NT2/D1 (cell line): ENCODE measurements around the gene SORT1.

Source experiments
- YY1 ChIP-seq: IDR thresholded peaks from 2 replicates; pipeline ENCODE4 v1.6.1; 2011; ENCODE audit not compliant: insufficient read length, insufficient read depth
- ZNF274 ChIP-seq: IDR thresholded peaks from 2 replicates; pipeline ENCODE4 v1.6.1; 2011; ENCODE audit warnings: mild to moderate bottlenecking, low read depth, low read length

DNA sequence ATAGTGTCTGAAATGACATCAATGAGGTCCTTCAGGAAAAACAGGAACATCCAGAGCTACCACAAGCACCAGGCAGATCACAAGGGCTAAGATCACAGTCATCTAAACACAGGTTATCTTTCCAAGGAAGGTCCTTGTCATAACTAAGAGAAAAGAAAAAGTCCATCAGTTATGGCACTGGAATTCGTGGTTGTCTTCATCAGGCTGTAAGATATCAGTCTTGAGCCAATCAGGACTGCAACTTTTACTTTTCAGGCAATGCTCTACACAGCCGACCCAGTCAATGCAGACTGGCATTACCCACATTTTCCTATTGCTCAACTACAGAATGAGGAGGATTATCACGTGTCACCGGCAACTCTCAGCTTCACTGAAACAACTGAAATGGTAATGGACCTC is 26.4 kb downstream of the SORT1 start:
- TF ChIP-seq ZNF274: no peak
- no peak for TF ChIP-seq YY1
